Stomach (tissue), 9 donors: ENCODE results near the gene SCYGR5. TPM values are rescaled to one million over a fixed set of nuclear protein-coding genes. Genes with fewer than 3 reads are reported as not detected.

ENCODE experiments used
- DNase-seq, 2 donors: peaks; one replicate each; pipeline versions ENCODE4 v3.0.0 to v3.0.0-alpha.2; 2013 to 2019
- H3K27ac ChIP-seq, 5 donors: fragments of 200-600 bp in 4 of 5; sonication (generic) in 4 of 5; one replicate each; pipeline ENCODE4 v1.5.1; 2013 to 2019; ENCODE audit warnings: mild to moderate bottlenecking in 1 of 5, moderate library complexity in 1 of 5
- H3K27me3 ChIP-seq, 3 donors: fragments of 200-600 bp; sonication (generic); one replicate each; pipeline ENCODE4 v1.5.1; 2017 to 2019; ENCODE audit warnings: mixed run types in 1 of 3
- H3K36me3 ChIP-seq, 4 donors: fragments of 200-600 bp; sonication (generic); 1 replicate in 3 of 4; 2 replicates in 1 of 4; pipeline ENCODE4 v1.5.1; 2016 to 2019
- H3K4me1 ChIP-seq, 4 donors: fragments of 200-600 bp; sonication (generic); one replicate each; pipeline ENCODE4 v1.5.1; 2016 to 2019
- H3K4me3 ChIP-seq, 4 donors: fragments of 200-600 bp; sonication (generic) in 3 of 4; one replicate each; pipeline ENCODE4 v1.5.1; 2016 to 2019; ENCODE audit warnings: mild to moderate bottlenecking in 1 of 4
- H3K9me3 ChIP-seq, 4 donors: fragments of 200-600 bp; sonication (generic); one replicate each; pipeline ENCODE4 v1.5.1; 2016 to 2019
- CTCF ChIP-seq, 7 experiments: fragments of 450-650 bp in 4 of 7; fragments of 200-600 bp in 3 of 7; sonication (generic) in 3 of 7; IDR thresholded peaks; one replicate each; pipeline ENCODE4 v1.5.1; 2016 to 2019; ENCODE audit warnings: antibody characterized with exemption in 7 of 7, control low read depth in 2 of 7, mild to moderate bottlenecking in 1 of 7
- EP300 ChIP-seq: sonication (generic); formaldehyde crosslinking; IDR thresholded peaks from one replicate; pipeline ENCODE4 v1.6.1; 2017; ENCODE audit warnings: antibody characterized with exemption
- POLR2A ChIP-seq, 4 donors: fragments of 450-650 bp; IDR thresholded peaks; one replicate each; pipeline ENCODE4 v1.6.1; 2016; ENCODE audit warnings: antibody characterized with exemption in 4 of 4, control low read depth in 2 of 4, mild to moderate bottlenecking in 1 of 4, moderate library complexity in 1 of 4
- POLR2AphosphoS5 ChIP-seq, 3 donors: sonication (generic); formaldehyde crosslinking; IDR thresholded peaks; one replicate each; pipeline ENCODE4 v1.6.1; 2016; ENCODE audit warnings: antibody characterized with exemption in 3 of 3
- WGBS, 5 donors: extraction: QIAGEN DNeasy Blood & Tissue Kit in 3 of 5; methylation state at CpG; one replicate each; pipeline versions ENCODE4 v1.1.5 to v1.1.7; 2013 to 2018; 5-methylcytosine and 5-hydroxymethylcytosine counted together
- intact Hi-C: fragments of 100-400 bp; cut with DNase I; formaldehyde crosslinking; loops from one replicate; pipeline ENCODE4 v1.15.1; 2023; ENCODE audit warnings: low total_unique reads
- polyA plus RNA-seq, 3 donors: library from polyadenylated mRNA; stranded (reverse); fragments of 200-250 nt; gene quantifications; one replicate each; pipeline ENCODE4 v1.2.3, GENCODE V29; 2013
- total RNA-seq, 5 donors: library from RNA; depleted of rRNA; stranded (reverse); fragments of >200 nt; gene quantifications; one replicate each; pipeline versions ENCODE4 v1.1.0 to v1.2.3, GENCODE V29; 2014 to 2016
- donor health status: healthy with polysubstance abuse.
- donor health status: Bipolar disorder and iron deficiency.
- donor health status: healthy.

The SCYGR5 gene
- total and polyA plus RNA-seq, 8 donors = not detected

DNA sequence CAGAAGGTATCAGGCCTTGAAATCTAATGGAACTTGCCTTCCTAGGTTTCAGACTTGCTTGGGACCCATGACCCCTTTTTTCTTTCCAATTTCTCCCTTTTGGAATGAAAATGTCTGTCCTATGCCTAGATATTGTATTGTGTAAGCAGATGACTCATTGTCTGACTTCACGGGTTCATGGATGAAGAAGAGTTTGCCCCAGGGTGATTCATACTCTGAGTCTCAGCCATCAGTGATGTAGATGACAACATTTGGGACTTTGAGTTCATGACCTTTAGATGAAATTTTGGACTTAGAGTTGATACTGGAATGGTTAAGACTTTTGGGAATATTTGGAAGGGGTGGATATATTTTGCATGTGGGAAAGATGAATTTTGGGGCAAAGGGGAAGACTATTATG lies 11.2 kb upstream of the SCYGR5 start:
- 43 to 73% (median 58%) methylated on average over 1 of the region's 1 CpG for WGBS, 5 donors
- no peaks in the 10 kb centered on the region for H3K36me3 ChIP-seq
- no peak overlapping the region for H3K27ac ChIP-seq
- H3K4me3 ChIP-seq = no peak overlapping the region
- intact Hi-C loops = no loop called here
- no peaks in the 10 kb centered on the region for H3K9me3 ChIP-seq
- no peaks in the 10 kb centered on the region for H3K27me3 ChIP-seq
- no peak for DNase-seq
- peaks cover 0 to 6% (median 2%) of the 10 kb centered on the region in 4 donors for H3K4me1 ChIP-seq
- TF ChIP-seq EP300 (no peak), POLR2AphosphoS5 (IDR thresholded peaks at IDR 0.05) (peak in 2 of 3 donors; percentile 6 to 12)

- intact Hi-C loops = no loop called here
- TF ChIP-seq EP300 (no peak), POLR2AphosphoS5 (IDR thresholded peaks at IDR 0.05) (no peak), CTCF (IDR thresholded peaks at IDR 0.05) (no peak), POLR2A (IDR thresholded peaks at IDR 0.05) (no peak)
- DNase-seq = no peak
- WGBS, 5 donors = 71 to 84% (median 79%) methylated on average over 8 of the region's 8 CpGs
- Histone ChIP-seq H3K27me3 (no peaks in the 10 kb centered on the region), H3K4me1 (peaks cover 0 to 6% (median 2%) of the 10 kb centered on the region in 4 donors), H3K9me3 (no peaks in the 10 kb centered on the region), H3K27ac (no peak overlapping the region), H3K36me3 (no peaks in the 10 kb centered on the region), H3K4me3 (no peak overlapping the region)
Observed at GRCh38 chr2:227657199-227657845, 9.3 kb upstream of the SCYGR5 start.

GRCh38 chr2:227661025-227661649 lies 5.5 kb upstream of the SCYGR5 start:
- Histone ChIP-seq H3K27ac (no peak overlapping the region), H3K4me3 (no peak overlapping the region), H3K4me1 (peaks cover 0 to 6% (median 0%) of the 10 kb centered on the region in 4 donors), H3K9me3 (no peaks in the 10 kb centered on the region), H3K36me3 (no peaks in the 10 kb centered on the region), H3K27me3 (no peaks in the 10 kb centered on the region)
- DNase-seq = no peak
- intact Hi-C loops = loop anchor here (5.0 kb wide), 1 partner anchor 106 kb away; no protein-coding TSS in a partner anchor
- WGBS, 5 donors = 47 to 66% (median 59%) methylated on average over 7 of the region's 7 CpGs
- TF ChIP-seq POLR2AphosphoS5 (IDR thresholded peaks at IDR 0.05) (no peak), EP300 (no peak), CTCF (IDR thresholded peaks at IDR 0.05) (no peak), POLR2A (IDR thresholded peaks at IDR 0.05) (no peak)

- H3K9me3 ChIP-seq = no peaks in the 10 kb centered on the region
- no peaks in the 10 kb centered on the region for H3K36me3 ChIP-seq
- DNase-seq = no peak
- 41 to 51% (median 44%) methylated on average over 3 of the region's 3 CpGs for WGBS, 5 donors
- H3K4me1 ChIP-seq = peaks cover 0 to 6% (median 0%) of the 10 kb centered on the region in 4 donors
- no peak overlapping the region for H3K27ac ChIP-seq
- H3K4me3 ChIP-seq = no peak overlapping the region
- no peaks in the 10 kb centered on the region for H3K27me3 ChIP-seq
- TF ChIP-seq CTCF (IDR thresholded peaks at IDR 0.05) = no peak
- no peak for TF ChIP-seq POLR2A (IDR thresholded peaks at IDR 0.05)
- no peak for TF ChIP-seq POLR2AphosphoS5 (IDR thresholded peaks at IDR 0.05)
- TF ChIP-seq EP300 = no peak
- intact Hi-C loops = loop anchor here (5.0 kb wide), 1 partner anchor 105 kb away; no protein-coding TSS in a partner anchor
Observed at GRCh38 chr2:227661827-227662226, 4.8 kb upstream of the SCYGR5 start.
